Measurements from ENCODE around the gene CNTLN.

DNA sequence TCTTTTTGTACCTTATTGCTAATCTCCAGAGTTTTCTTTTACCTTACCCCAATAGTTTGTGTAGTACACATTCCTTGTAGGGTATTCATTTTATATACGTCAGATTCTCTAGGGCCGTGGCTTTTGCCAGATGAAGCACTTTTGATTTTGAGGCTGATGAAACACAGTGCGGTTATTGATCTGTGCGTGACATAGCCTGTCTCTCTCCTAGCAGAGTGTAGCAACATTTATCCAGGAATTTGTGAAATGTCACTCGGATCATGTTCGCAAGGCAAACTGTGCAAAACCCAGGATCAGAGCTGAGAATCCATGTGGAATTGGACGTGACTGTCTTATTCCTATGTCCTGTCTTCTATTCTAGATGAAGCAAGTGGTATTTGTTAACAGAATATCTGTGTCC, 302.0 kb downstream of the CNTLN start:
- no peak for TF ChIP-seq POLR2A (IDR thresholded peaks at IDR 0.05; ENCODE audit: low read length)
- TF ChIP-seq GATA1 (IDR thresholded peaks at IDR 0.05; ENCODE audit: low read depth, low read length) = no peak
